GM18498 (cell line): ENCODE results near the gene CBR1.

Source experiments
- ATAC-seq: cut with Tn5 transposase; IDR thresholded peaks from one replicate; pipeline ENCODE4 v1.9.1; 2021; ENCODE audit warnings: mild to moderate bottlenecking, moderate library complexity; ENCODE audit not compliant: unreplicated experiment

The CBR1 gene

DNA sequence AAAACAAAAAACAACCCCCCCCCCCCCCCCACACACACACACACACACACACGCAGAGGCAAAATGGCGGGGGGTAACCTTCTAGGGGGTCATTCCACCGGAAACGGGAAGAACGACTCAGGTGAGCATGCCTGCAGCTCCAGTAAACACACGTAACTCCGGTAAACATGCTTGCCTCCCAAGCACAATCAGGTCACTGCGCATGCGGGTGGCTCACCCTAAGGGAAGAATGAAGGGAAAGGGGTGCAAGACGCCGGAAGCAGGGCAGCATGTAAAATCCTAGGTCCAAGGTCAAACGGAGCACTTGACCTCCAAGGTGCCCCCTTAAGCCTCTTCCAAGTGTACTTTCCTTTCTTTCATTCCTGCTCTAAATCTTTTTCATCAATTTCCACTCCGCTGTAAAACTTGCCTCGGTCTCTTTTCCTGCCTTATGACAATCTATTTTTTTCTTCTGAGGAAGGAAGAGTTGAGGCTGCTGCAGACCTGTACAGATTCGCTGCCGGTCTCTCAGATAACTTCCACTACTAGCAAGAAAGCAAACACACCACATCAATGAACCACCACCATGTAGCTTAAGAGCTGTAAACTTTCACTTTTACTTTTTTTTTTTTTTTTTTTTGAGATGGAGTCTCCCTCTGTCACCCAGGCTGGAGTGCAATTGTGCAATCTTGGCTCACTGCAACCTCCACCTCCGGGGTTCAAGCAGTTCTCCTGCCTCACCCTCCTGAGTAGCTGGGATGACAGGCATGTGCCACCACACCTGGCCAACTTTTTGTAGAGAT is 44.0 kb downstream of the CBR1 start:
- no peak for ATAC-seq

DNA sequence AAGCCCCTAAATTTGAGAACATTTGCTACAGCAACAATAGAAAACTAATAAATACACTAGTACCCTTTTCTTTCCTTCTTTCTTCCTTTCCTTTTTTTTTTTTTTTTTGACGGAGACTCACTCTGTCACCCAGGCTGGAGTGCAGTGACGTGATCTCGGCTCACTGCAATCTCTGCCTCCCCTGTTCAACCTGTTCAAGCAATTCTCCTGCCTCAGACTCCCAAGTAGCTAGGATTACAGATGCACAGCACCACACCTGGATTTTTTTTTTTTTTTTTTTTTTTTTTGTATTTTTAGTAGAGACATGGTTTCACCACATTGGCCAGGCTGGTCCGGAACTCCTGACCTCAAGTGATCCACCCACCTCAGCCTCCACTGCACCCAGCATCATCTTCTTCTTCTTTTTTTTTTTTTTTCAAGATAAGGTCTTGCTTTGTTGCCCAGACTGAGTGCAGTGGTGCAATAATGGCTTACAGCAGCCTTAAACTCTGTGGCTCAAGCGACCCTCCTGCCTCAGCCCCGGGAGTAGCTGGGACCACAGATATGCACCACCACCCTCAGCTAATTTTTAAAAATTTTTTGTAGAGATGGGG is 45.4 kb downstream of the CBR1 start:
- ATAC-seq = no peak

DNA sequence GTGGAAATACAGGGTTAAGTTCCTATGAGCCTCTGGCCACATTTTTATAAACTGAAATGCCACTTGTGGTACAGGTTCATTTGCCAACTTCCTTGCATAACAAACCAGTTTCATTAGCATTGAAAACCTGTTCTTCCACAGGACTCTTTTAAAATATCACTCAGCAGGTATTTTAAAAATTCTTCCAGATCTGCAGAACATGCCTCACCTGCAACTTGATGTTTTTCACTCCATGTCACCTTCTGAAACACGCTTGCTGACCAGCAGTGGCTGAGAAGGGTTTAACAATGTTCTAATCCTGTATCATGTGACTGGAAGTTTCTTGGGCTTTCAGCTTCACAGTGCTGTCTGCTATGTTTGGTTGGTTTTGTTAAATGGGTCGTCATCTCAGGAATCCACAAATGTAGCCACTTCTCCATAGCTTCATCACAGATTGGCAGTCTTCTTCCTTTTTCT is 47.5 kb downstream of the CBR1 start:
- no peak for ATAC-seq

DNA sequence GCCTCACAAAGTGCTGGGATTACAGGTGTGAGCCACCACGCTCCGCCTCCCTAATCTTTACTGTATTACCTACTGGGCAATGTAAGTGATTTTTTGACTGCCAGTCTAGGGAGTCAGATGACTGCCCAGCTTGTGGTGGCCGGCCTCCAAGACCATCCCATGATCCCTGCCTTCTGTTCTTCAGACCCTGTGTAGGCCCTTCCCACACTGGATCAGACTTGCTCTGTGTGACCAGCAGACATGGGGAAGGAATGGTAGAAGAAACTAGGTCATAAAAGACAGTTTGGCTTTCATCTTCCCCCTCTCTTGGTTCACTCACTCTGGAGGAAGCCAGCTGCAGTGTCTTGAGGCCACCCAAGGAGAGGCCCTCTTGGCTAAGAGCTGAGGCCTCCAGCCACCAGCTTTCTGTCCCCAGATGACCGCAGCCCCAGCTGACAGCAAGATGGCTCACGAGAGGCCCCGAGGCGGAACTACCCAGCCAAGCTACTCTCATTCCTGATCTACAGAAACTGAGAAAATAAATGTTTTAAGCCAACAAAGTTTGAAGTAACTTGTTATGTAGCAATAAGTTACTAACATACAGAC is 50.6 kb downstream of the CBR1 start:
- ATAC-seq = no peak
